HepG2 (cell line): ENCODE results near the gene ITGB7. TPM values are rescaled to one million over a fixed set of nuclear protein-coding genes. Genes with fewer than 3 reads are reported as not detected.

Experiments used
- BCL6 ChIP-seq: IDR thresholded peaks from 2 replicates; pipeline ENCODE4 v1.6.1; 2016; ENCODE audit warnings: missing genetic modification reagents, missing compliant biosample characterization
- CBX5 ChIP-seq: sonication (generic); formaldehyde crosslinking; IDR thresholded peaks from 2 replicates; pipeline ENCODE4 v1.4.0; 2020; ENCODE audit warnings: missing genetic modification reagents, borderline replicate concordance
- ELF3 ChIP-seq: IDR thresholded peaks from 2 replicates; pipeline ENCODE4 v1.6.1; 2016; ENCODE audit warnings: missing genetic modification reagents, missing compliant biosample characterization
- ETV5 ChIP-seq: IDR thresholded peaks from 2 replicates; pipeline ENCODE4 v1.6.1; 2018; ENCODE audit warnings: missing biosample characterization, missing genetic modification reagents, inconsistent platforms, borderline replicate concordance
- ETV6 ChIP-seq: sonication (generic); formaldehyde crosslinking; conservative IDR thresholded peaks from 2 replicates; pipeline ENCODE4 v1.4.0; 2020; ENCODE audit warnings: missing genetic modification reagents
- FOXA3 ChIP-seq: IDR thresholded peaks from 2 replicates; pipeline ENCODE4 v1.6.1; 2016; ENCODE audit warnings: missing genetic modification reagents, missing compliant biosample characterization
- GTF3A ChIP-seq: sonication (generic); formaldehyde crosslinking; conservative IDR thresholded peaks from 2 replicates; pipeline ENCODE4 v1.4.0; 2020; ENCODE audit warnings: mild to moderate bottlenecking, missing genetic modification reagents
- HNRNPH1 ChIP-seq: fragments of 200-400 bp; formaldehyde crosslinking; optimal IDR thresholded peaks from 2 replicates; pipeline ENCODE3; 2017; ENCODE audit warnings: mild to moderate bottlenecking, low read depth, low read length
- HOXA9 ChIP-seq: sonication (generic); formaldehyde crosslinking; IDR thresholded peaks from 2 replicates; pipeline ENCODE4 v1.8.1; 2022; ENCODE audit warnings: missing genetic modification reagents, mild to moderate bottlenecking, moderate library complexity, borderline replicate concordance
- IRF2 ChIP-seq: IDR thresholded peaks from 2 replicates; pipeline ENCODE4 v1.6.1; 2018; ENCODE audit warnings: missing genetic modification reagents, missing compliant biosample characterization
- JDP2 ChIP-seq: sonication (generic); formaldehyde crosslinking; IDR thresholded peaks from 2 replicates; pipeline ENCODE4 v1.8.1; 2022; ENCODE audit warnings: missing genetic modification reagents, borderline replicate concordance
- KLF6 ChIP-seq: IDR thresholded peaks from 2 replicates; pipeline ENCODE4 v1.8.0; 2016; ENCODE audit warnings: missing biosample characterization, missing genetic modification reagents
- MAX ChIP-seq: IDR thresholded peaks from 2 replicates; pipeline ENCODE4 v1.6.1; 2012; ENCODE audit warnings: inconsistent platforms
- MIER3 ChIP-seq: IDR thresholded peaks from 2 replicates; pipeline ENCODE4 v1.6.1; 2016; ENCODE audit warnings: missing compliant biosample characterization, borderline replicate concordance
- NR2F6 ChIP-seq, 2 experiments: IDR thresholded peaks; 2 replicates each; pipeline ENCODE4 v1.6.1; 2016; ENCODE audit warnings: antibody characterized with exemption in 1 of 2, mild to moderate bottlenecking in 1 of 2
- TFDP2 ChIP-seq: sonication (generic); formaldehyde crosslinking; IDR thresholded peaks from 2 replicates; pipeline ENCODE4 v1.4.0; 2020; ENCODE audit warnings: missing genetic modification reagents
- TGIF2 ChIP-seq: IDR thresholded peaks from 2 replicates; pipeline ENCODE4 v1.6.1; 2016; ENCODE audit warnings: control low read depth, missing compliant biosample characterization
- XBP1 ChIP-seq: sonication (generic); formaldehyde crosslinking; IDR thresholded peaks from 2 replicates; pipeline ENCODE4 v1.5.0; 2020; ENCODE audit warnings: missing genetic modification reagents
- ZFP37 ChIP-seq: sonication (generic); formaldehyde crosslinking; IDR thresholded peaks from 2 replicates; pipeline ENCODE4 v1.4.0; 2020; ENCODE audit warnings: missing genetic modification reagents, borderline replicate concordance
- ZFX ChIP-seq: sonication (generic); formaldehyde crosslinking; IDR thresholded peaks from 2 replicates; pipeline ENCODE4 v1.4.0; 2020; ENCODE audit warnings: mild to moderate bottlenecking, low read depth, missing genetic modification reagents, moderate library complexity
- ZNF562 ChIP-seq: sonication (generic); formaldehyde crosslinking; IDR thresholded peaks from 2 replicates; pipeline ENCODE4 v1.8.0; 2022; ENCODE audit warnings: missing genetic modification reagents, borderline replicate concordance
- ZNF607 ChIP-seq: sonication (generic); formaldehyde crosslinking; IDR thresholded peaks from 2 replicates; pipeline ENCODE4 v1.5.1; 2020; ENCODE audit warnings: missing genetic modification reagents, mild to moderate bottlenecking, borderline replicate concordance
- ZNF615 ChIP-seq: sonication (generic); formaldehyde crosslinking; IDR thresholded peaks from 2 replicates; pipeline ENCODE4 v1.5.0; 2020; ENCODE audit warnings: mild to moderate bottlenecking, missing genetic modification reagents, borderline replicate concordance
- ZNF788 ChIP-seq: sonication (generic); formaldehyde crosslinking; IDR thresholded peaks from 2 replicates; pipeline ENCODE4 v1.5.0; 2020; ENCODE audit warnings: mild to moderate bottlenecking, missing genetic modification reagents, borderline replicate concordance
- polyA plus RNA-seq, 8 experiments: library from polyadenylated mRNA; depleted of rRNA in 3 of 8; stranded (reverse) in 7 of 8; unstranded in 1 of 8; fragments of >200 nt; fragmentation: Illumina TruSeq in 4 of 8; extraction: Trizol in 4 of 8; gene quantifications; 2 replicates each; pipeline versions ENCODE4 v1.2.1 to v1.2.3, GENCODE V29; 2011 to 2016; ENCODE audit warnings: low read depth in 4 of 8, missing spikeins in 1 of 8, mixed read lengths in 1 of 8; ENCODE audit not compliant: insufficient read depth in 1 of 8
- total RNA-seq, 5 experiments: library from RNA; depleted of rRNA; stranded (reverse); fragments of >200 nt; fragmentation: Illumina TruSeq; extraction: Trizol; gene quantifications; 2 replicates each; pipeline ENCODE4 v1.2.3, GENCODE V29; 2016; ENCODE audit warnings: low read depth in 1 of 5
- TF ChIP-seq, protein P1 (sequence below): sonication (generic); formaldehyde crosslinking; IDR thresholded peaks from 2 replicates; pipeline ENCODE4 v1.4.0; 2020; ENCODE audit warnings: missing genetic modification reagents, mild to moderate bottlenecking, borderline replicate concordance
- TF ChIP-seq, protein P2 (sequence below): sonication (generic); formaldehyde crosslinking; IDR thresholded peaks from 2 replicates; pipeline ENCODE4 v1.8.1; 2023; ENCODE audit warnings: mild to moderate bottlenecking, missing genetic modification reagents

Gene ITGB7
- total and polyA plus RNA-seq, 2 of the 13 experiments (the other 11 are each of a cell fraction or from before 2014, with no cell fraction given), result 0.16 to 0.18 TPM

- TF ChIP-seq, protein P1, sequence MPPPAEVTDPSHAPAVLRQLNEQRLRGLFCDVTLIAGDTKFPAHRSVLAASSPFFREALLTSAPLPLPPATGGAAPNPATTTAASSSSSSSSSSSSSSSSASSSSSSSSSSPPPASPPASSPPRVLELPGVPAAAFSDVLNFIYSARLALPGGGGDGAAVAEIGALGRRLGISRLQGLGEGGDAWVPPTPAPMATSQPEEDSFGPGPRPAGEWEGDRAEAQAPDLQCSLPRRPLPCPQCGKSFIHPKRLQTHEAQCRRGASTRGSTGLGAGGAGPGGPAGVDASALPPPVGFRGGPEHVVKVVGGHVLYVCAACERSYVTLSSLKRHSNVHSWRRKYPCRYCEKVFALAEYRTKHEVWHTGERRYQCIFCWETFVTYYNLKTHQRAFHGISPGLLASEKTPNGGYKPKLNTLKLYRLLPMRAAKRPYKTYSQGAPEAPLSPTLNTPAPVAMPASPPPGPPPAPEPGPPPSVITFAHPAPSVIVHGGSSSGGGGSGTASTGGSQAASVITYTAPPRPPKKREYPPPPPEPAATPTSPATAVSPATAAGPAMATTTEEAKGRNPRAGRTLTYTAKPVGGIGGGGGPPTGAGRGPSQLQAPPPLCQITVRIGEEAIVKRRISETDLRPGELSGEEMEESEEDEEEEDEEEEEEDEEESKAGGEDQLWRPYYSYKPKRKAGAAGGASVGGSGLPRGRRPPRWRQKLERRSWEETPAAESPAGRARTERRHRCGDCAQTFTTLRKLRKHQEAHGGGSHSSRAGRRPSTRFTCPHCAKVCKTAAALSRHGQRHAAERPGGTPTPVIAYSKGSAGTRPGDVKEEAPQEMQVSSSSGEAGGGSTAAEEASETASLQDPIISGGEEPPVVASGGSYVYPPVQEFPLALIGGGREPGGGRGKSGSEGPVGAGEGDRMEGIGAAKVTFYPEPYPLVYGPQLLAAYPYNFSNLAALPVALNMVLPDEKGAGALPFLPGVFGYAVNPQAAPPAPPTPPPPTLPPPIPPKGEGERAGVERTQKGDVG (CRISPR knock-in tag), result peak; percentile 42; the same call in 1 of the 2 replicates
- no peak for TF ChIP-seq ZFP37
- peak; percentile 54; the same call in 1 of the 2 replicates for TF ChIP-seq TGIF2 (CRISPR knock-in tag)
- 0 out of 2 replicates have a peak, but pooled peaks have one; percentile 39 for TF ChIP-seq ZNF607 (CRISPR knock-in tag)
- 0 out of 2 replicates have a peak, but pooled peaks have one; percentile 40 for TF ChIP-seq GTF3A (CRISPR knock-in tag)
- TF ChIP-seq IRF2 (CRISPR knock-in tag), result peak; percentile 56; the same call in 1 of the 2 replicates
- TF ChIP-seq CBX5 (CRISPR knock-in tag), result peak; percentile 68; the same call in 1 of the 2 replicates
- no peak for TF ChIP-seq KLF6
- peak; percentile 45 for TF ChIP-seq ZFX (CRISPR knock-in tag)
- peak; percentile 47; the same call in 1 of the 2 replicates for TF ChIP-seq FOXA3 (CRISPR knock-in tag)
- TF ChIP-seq ETV5, result no peak
- 0 out of 2 replicates have a peak, but pooled peaks have one; percentile 16 for TF ChIP-seq BCL6 (CRISPR knock-in tag)
- no peak for TF ChIP-seq ZNF562
- TF ChIP-seq HNRNPH1, result peak; percentile 38
- peak; percentile 42; the same call in 1 of the 2 replicates for TF ChIP-seq MAX
- TF ChIP-seq NR2F6 (IDR thresholded peaks at IDR 0.05), result no peak
- TF ChIP-seq NR2F6 (CRISPR knock-in tag; IDR thresholded peaks at IDR 0.05), result peak; percentile 49; the same call in 1 of the 2 replicates
- TF ChIP-seq TFDP2 (CRISPR knock-in tag), result 0 out of 2 replicates have a peak, but pooled peaks have one; percentile 20
- TF ChIP-seq ZNF615 (CRISPR knock-in tag), result no peak
- TF ChIP-seq, protein P2, sequence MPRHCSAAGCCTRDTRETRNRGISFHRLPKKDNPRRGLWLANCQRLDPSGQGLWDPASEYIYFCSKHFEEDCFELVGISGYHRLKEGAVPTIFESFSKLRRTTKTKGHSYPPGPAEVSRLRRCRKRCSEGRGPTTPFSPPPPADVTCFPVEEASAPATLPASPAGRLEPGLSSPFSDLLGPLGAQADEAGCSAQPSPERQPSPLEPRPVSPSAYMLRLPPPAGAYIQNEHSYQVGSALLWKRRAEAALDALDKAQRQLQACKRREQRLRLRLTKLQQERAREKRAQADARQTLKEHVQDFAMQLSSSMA (CRISPR knock-in tag), result 0 out of 2 replicates have a peak, but pooled peaks have one; percentile 28
- TF ChIP-seq ETV6 (CRISPR knock-in tag), result peak; percentile 70; the same call in 1 of the 2 replicates
- peak; percentile 46; the same call in 1 of the 2 replicates for TF ChIP-seq ELF3 (CRISPR knock-in tag)
- no peak for TF ChIP-seq XBP1 (CRISPR knock-in tag)
- TF ChIP-seq MIER3 (CRISPR knock-in tag), result no peak
- 0 out of 2 replicates have a peak, but pooled peaks have one; percentile 19 for TF ChIP-seq ZNF788
- TF ChIP-seq JDP2 (CRISPR knock-in tag), result no peak
- no peak for TF ChIP-seq HOXA9 (CRISPR knock-in tag)
Measured at GRCh38 chr12:53159195-53159839, 47.7 kb downstream of the ITGB7 start (continued).
